ENCODE results near the gene MUC6.

DNA sequence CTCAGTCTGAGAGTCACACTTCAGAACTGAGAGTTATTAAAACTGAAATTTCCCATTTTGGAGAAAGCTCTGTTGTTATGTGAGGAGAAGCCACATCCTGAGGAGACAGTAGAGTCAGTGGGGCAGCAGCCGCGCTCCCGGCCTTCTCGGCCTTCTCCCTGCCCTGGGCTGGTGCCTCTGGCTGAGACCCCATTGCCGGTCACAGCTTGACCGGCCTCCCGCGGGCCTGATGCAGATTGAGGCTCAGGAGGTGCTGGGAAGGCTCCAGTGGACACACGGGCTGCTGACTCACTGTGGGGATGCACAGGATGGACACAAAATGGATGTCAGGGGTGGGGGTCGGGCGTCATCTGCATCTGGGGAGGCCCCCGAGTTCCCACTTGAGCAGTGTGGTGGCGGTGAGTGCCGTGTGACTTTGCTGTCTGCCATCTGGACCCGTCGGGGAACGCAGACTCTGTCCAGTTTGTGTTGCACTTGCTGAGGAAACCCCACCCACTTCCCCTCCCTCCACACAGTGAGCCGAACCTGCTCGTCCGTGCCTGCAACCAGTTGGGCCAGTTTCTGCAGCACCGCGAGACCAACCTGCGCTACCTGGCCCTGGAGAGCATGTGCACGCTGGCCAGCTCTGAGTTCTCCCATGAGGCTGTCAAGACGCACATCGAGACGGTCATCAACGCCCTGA is 50.1 kb downstream of the MUC6 start:
- TF ChIP-seq EZH2 (IDR thresholded peaks at IDR 0.05; ENCODE audit: insufficient read depth, poor library complexity, severe bottlenecking) (no peak), EZH2phosphoT487 (IDR thresholded peaks at IDR 0.05; ENCODE audit: insufficient read depth, low read depth) (no peak)

Measured in GM23248 (cell line).